Measurements from ENCODE around the gene HOXA11.

Gene HOXA11

DNA sequence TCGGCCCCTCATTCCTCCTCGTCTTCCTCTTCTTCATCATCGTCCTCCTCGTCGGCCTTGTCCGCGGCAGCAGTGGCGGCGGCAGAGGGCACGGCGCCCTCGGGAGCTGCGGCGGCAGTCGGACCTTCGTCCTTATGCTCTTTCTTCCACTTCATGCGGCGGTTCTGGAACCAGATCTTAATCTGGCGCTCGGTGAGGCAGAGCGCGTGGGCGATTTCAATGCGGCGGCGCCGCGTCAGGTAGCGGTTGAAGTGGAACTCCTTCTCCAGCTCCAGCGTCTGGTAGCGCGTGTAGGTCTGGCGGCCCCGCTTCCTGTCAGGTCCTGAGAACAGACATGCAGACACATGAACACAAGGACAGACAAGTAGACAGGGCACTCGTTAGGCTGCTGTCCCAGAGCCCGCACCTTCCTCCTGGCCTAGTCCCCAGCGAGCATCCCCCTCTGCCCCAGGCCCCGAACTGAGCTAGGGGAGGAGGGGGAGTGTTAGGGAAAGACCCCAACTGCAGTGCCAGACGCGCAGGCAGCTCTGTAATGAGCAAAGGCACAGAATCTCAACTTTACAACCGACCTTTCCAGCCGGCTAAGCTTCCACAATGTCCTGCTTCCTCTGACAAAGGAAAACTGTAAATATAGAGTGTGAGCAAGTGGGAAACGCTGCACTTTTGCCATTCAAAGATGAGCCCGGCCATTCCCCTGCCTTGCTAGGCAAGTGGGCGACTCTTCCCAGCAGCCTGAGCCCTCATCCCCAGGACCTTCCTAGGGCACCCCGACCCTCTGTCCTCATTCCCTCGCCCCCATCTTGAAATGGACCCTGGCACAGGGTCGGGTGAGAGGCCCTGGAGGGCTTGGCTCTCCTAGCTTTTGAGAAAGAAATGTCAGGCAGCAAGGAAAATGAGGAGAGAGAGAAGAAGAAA lies 29.9 kb downstream of the HOXA11 start:
- no peak overlapping the region for H3K4me3 ChIP-seq (replicated peaks in 1 of 2; ENCODE audit: low read depth in 2 of 2, low read length in 2 of 2)
- no peak for TF ChIP-seq CTCF (IDR thresholded peaks at IDR 0.05; ENCODE audit: low read depth, low read length)
- no peak for DNase-seq (ENCODE audit: low read depth in 2 of 2)

- DNase-seq (ENCODE audit: low read depth in 2 of 2), result no peak
- H3K4me3 ChIP-seq (replicated peaks in 1 of 2; ENCODE audit: low read depth in 2 of 2, low read length in 2 of 2), result no peak overlapping the region
- no peak for TF ChIP-seq CTCF (IDR thresholded peaks at IDR 0.05; ENCODE audit: low read depth, low read length)
Observed at GRCh38 chr7:27154369-27154768, 30.7 kb downstream of the HOXA11 start.

- DNase-seq (ENCODE audit: low read depth in 2 of 2), result no peak
- H3K4me3 ChIP-seq (replicated peaks in 1 of 2; ENCODE audit: low read depth in 2 of 2, low read length in 2 of 2), result no peak overlapping the region
- no peak for TF ChIP-seq CTCF (IDR thresholded peaks at IDR 0.05; ENCODE audit: low read depth, low read length)
Observed at GRCh38 chr7:27153526-27153925, 31.5 kb downstream of the HOXA11 start.

- no peak for TF ChIP-seq CTCF (IDR thresholded peaks at IDR 0.05; ENCODE audit: low read depth, low read length)
- DNase-seq (ENCODE audit: low read depth in 2 of 2), result no peak
- H3K4me3 ChIP-seq (replicated peaks in 1 of 2; ENCODE audit: low read depth in 2 of 2, low read length in 2 of 2), result no peak overlapping the region
Observed at GRCh38 chr7:27152816-27153442, 32.1 kb downstream of the HOXA11 start.

DNA sequence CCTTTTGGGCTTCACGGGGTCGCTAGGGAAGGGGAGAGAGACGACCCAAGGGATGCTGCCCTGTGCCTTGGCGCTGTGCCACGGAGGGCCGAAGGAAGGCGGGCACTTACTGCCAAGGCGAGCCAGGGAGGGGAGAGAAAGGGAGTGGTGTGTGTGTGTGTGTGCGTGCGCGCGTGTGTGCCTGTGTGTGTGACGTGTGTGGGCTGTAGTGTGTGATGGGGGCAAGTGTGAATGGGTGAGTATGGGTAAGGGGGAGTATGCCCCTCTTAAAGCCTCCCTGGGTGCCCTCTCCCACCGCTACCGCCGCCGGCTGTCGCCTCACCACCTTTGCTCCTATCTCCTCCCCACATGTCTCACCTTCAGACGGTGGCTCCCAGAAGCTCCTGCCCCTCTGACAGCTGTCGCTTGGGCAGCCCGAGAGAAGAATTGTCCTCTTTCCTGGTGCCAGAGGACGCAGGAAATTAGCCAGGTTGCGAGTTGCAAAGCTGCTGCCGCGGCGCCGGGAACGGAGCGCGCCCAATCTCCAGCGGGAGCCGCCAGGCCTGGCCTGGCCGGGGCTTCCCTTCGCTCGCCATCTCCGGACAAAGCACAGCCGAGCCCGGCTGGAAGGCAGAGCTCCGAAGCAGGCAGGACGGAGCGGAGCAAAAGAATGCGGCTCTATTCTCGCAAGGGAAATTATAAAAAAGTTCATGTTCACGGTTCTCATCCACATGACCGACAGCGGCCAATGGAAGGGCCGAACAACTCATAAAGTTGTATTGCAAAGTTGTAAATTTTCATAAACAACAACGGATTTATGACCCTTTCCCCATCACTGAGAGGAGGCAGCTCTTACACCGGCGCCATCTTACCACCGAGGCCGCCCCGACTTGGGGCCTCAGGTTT lies 32.9 kb downstream of the HOXA11 start, which contains the start of gene HOXA3:
TSS of gene HOXA3 (minus strand) at position 653 of the 885 bp plus-strand sequence. CDS start 41,943 bp downstream, outside the sequence.
- no peak for TF ChIP-seq CTCF (IDR thresholded peaks at IDR 0.05; ENCODE audit: low read depth, low read length)
- DNase-seq (ENCODE audit: low read depth in 2 of 2), result no peak
- H3K4me3 ChIP-seq (replicated peaks in 1 of 2; ENCODE audit: low read depth in 2 of 2, low read length in 2 of 2), result no peak within 1 kb of the TSS

GRCh38 chr7:27151341-27151930 lies 33.6 kb downstream of the HOXA11 start:
- no peak for DNase-seq (ENCODE audit: low read depth in 2 of 2)
- TF ChIP-seq CTCF (IDR thresholded peaks at IDR 0.05; ENCODE audit: low read depth, low read length), result no peak
- peak overlapping the region; percentile 21 to 26 for H3K4me3 ChIP-seq (replicated peaks in 1 of 2; ENCODE audit: low read depth in 2 of 2, low read length in 2 of 2)

All from cardiac fibroblast (primary cell).